Endodermal cell (in vitro differentiated cells): ENCODE measurements around the gene WDFY1. TPM values are rescaled to one million over a fixed set of nuclear protein-coding genes. Genes with fewer than 3 reads are reported as not detected.

Source experiments
- DNase-seq: peaks from one replicate; pipeline ENCODE4 v3.0.0-alpha.2; 2017
- H3K27ac ChIP-seq: 2 replicates; pipeline ENCODE4 v1.5.1; 2013; ENCODE audit warnings: mild to moderate bottlenecking, low read depth, low read length, moderate library complexity
- H3K27me3 ChIP-seq: 2 replicates; pipeline ENCODE4 v1.6.1; 2013; ENCODE audit warnings: mild to moderate bottlenecking, low read length, moderate library complexity; ENCODE audit not compliant: insufficient read depth, control insufficient read depth, poor library complexity, severe bottlenecking
- H3K36me3 ChIP-seq: 2 replicates; pipeline ENCODE4 v1.7.0; 2013; ENCODE audit warnings: mild to moderate bottlenecking, low read length, moderate library complexity; ENCODE audit not compliant: control insufficient read depth, insufficient read depth
- H3K4me1 ChIP-seq: one replicate; pipeline ENCODE4 v1.7.0; 2013; ENCODE audit warnings: low read length; ENCODE audit not compliant: control insufficient read depth, insufficient read depth
- H3K4me3 ChIP-seq: 2 replicates; pipeline ENCODE4 v1.5.1; 2013; ENCODE audit warnings: mild to moderate bottlenecking, low read length, moderate library complexity
- H3K9ac ChIP-seq: 2 replicates; pipeline ENCODE4 v1.6.1; 2013; ENCODE audit warnings: mild to moderate bottlenecking, low read length, moderate library complexity; ENCODE audit not compliant: poor library complexity, severe bottlenecking; ENCODE audit errors: extremely low read depth
- H3K9me3 ChIP-seq: 2 replicates; pipeline ENCODE4 v1.6.1; 2013; ENCODE audit warnings: mild to moderate bottlenecking, low read length, moderate library complexity; ENCODE audit not compliant: control insufficient read depth
- H3K27ac Mint-ChIP-seq: 2 replicates; pipeline ENCODE4 v1.8.0; 2020; ENCODE audit warnings: mixed read lengths
- H3K27me3 Mint-ChIP-seq: 2 replicates; pipeline ENCODE4 v1.8.0; 2021; ENCODE audit warnings: mild to moderate bottlenecking, mixed read lengths; ENCODE audit not compliant: insufficient read depth
- H3K36me3 Mint-ChIP-seq: 2 replicates; pipeline ENCODE4 v1.8.0; 2020; ENCODE audit warnings: low read depth, mixed read lengths
- H3K4me1 Mint-ChIP-seq: 2 replicates; pipeline ENCODE4 v1.8.0; 2020; ENCODE audit warnings: mixed read lengths
- H3K4me3 Mint-ChIP-seq: 2 replicates; pipeline ENCODE4 v1.8.0; 2020; ENCODE audit warnings: mild to moderate bottlenecking, moderate library complexity, mixed read lengths
- H3K9me3 Mint-ChIP-seq: 2 replicates; pipeline ENCODE4 v1.8.0; 2020; ENCODE audit warnings: mild to moderate bottlenecking, mixed read lengths
- WGBS, 2 experiments: methylation state at CpG; one replicate each; pipeline versions ENCODE4 v1.1.5 to v1.1.7; 2013; ENCODE audit warnings: missing lambda C conversion rate in 2 of 2, mixed read lengths in 1 of 2; ENCODE audit not compliant: insufficient coverage in 1 of 2, insufficient read length in 1 of 2; 5-methylcytosine and 5-hydroxymethylcytosine counted together
- total RNA-seq, 2 donors: library from RNA; stranded (reverse); fragmentation: NEBNext Ultra II Directional in 1 of 2; extraction: Animal tissue kit (Norgen Biotek cat#: 25700) in 1 of 2; gene quantifications; 2 replicates in 1 of 2; 3 replicates in 1 of 2; pipeline ENCODE4 v1.2.1, GENCODE V29; 2021
- TF ChIP-seq, protein P1 (sequence below): fragments of 200-600 bp; sonication (generic); conservative IDR thresholded peaks from 2 replicates; pipeline ENCODE4 v1.5.0; 2021; ENCODE audit warnings: antibody characterized with exemption, mild to moderate bottlenecking

The WDFY1 gene
- total RNA-seq, 2 donors from 2014 or later: 61.9 to 69.7 TPM

GRCh38 chr2:223929571-223930102, 15.5 kb downstream of the WDFY1 start:
- Histone ChIP-seq H3K9ac (no peak overlapping the region), H3K27me3 (no peaks in the 10 kb centered on the region), H3K9me3 (peaks cover 36% of the 10 kb centered on the region), H3K4me1 (no peaks in the 10 kb centered on the region), H3K36me3 (peaks cover 20% of the 10 kb centered on the region), H3K27ac (no peak overlapping the region), H3K4me3 (no peak overlapping the region)
- H3K9me3 Mint-ChIP-seq: peaks cover 9% of the 10 kb centered on the region
- no peaks in the 10 kb centered on the region for H3K27me3 Mint-ChIP-seq
- no peak overlapping the region for H3K27ac Mint-ChIP-seq
- peaks cover 16% of the 10 kb centered on the region for H3K4me1 Mint-ChIP-seq
- TF ChIP-seq, protein P1, sequence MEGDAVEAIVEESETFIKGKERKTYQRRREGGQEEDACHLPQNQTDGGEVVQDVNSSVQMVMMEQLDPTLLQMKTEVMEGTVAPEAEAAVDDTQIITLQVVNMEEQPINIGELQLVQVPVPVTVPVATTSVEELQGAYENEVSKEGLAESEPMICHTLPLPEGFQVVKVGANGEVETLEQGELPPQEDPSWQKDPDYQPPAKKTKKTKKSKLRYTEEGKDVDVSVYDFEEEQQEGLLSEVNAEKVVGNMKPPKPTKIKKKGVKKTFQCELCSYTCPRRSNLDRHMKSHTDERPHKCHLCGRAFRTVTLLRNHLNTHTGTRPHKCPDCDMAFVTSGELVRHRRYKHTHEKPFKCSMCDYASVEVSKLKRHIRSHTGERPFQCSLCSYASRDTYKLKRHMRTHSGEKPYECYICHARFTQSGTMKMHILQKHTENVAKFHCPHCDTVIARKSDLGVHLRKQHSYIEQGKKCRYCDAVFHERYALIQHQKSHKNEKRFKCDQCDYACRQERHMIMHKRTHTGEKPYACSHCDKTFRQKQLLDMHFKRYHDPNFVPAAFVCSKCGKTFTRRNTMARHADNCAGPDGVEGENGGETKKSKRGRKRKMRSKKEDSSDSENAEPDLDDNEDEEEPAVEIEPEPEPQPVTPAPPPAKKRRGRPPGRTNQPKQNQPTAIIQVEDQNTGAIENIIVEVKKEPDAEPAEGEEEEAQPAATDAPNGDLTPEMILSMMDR: no peak
- peaks cover 31% of the 10 kb centered on the region for H3K36me3 Mint-ChIP-seq
- 82 to 100% methylated on average over 3 to 4 of the region's 4 CpGs for WGBS, 2 experiments
- DNase-seq: no peak
- H3K4me3 Mint-ChIP-seq: no peak overlapping the region

DNA sequence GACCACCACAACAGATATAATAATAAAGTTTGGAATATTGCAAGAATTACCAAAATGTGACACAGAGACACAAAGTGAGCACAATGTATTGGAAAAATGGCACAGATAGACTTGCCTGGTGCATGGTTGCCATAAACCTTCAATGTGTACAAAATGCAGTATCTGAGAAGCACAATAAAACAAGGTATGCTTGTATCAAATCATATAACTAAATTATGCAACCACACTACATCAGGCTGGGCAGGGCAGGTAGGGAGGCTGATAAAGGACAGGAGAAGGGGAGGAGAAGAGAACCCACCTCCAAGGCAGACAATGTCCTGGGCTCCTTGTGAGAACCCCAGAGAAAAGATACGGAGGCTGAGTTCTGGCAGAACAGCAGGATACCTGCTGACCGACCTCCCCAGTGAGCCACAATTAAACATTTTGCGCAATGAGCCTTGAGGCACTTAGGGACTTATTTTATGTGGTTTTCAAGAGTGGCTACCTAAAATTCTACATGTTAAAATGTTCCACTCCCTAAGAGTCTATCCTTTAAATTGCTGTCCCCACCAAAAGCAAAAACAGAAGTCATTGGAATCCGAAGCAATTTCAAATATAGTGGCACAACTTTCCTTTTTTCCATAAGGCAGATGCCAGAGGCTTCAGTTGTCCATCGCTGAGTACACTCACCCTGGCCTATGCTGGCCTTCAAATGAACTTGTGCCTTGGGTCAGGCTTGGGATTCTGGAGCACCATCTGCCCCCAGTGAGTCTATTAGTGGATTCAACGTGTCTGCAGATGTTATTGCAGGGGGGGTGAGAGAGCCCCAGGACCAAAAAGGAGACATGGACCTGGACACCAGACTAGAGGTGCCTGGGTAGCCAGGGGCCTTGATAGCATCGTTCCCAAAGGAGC, 16.8 kb downstream of the WDFY1 start:
- Histone ChIP-seq H3K27me3 (no peaks in the 10 kb centered on the region), H3K36me3 (peaks cover 20% of the 10 kb centered on the region), H3K27ac (no peak overlapping the region), H3K4me1 (no peaks in the 10 kb centered on the region), H3K9me3 (peaks cover 41% of the 10 kb centered on the region), H3K4me3 (no peak overlapping the region), H3K9ac (no peak overlapping the region)
- DNase-seq: no peak
- H3K27me3 Mint-ChIP-seq: no peaks in the 10 kb centered on the region
- H3K9me3 Mint-ChIP-seq: peaks cover 9% of the 10 kb centered on the region
- peaks cover 40% of the 10 kb centered on the region for H3K36me3 Mint-ChIP-seq
- 93 to 100% methylated on average over 4 to 7 of the region's 7 CpGs for WGBS, 2 experiments
- H3K4me3 Mint-ChIP-seq: no peak overlapping the region
- TF ChIP-seq, protein P1: no peak
- H3K27ac Mint-ChIP-seq: no peak overlapping the region
- peaks cover 16% of the 10 kb centered on the region for H3K4me1 Mint-ChIP-seq

DNA sequence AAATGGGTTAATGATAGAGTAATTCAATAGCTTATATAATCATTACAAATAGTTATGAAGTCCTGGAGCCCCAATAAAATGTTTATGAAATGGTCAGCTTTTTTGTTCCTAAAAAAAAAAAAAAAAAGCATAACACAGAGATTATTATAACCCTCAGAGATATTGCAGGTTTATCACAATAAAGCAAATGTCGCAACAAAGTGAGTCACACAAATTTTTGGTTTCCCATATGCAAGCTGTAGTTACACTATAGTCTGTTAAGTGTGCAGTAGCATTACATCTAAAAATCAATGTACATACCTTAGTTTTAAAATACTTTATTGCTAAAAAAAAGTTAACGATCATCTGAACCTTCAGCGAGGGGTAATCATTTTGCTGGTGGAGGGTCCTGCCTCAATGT, 20.0 kb downstream of the WDFY1 start:
- 100% methylated on average over 1 to 3 of the region's 3 CpGs for WGBS, 2 experiments
- Histone ChIP-seq H3K9ac (no peak overlapping the region), H3K4me1 (no peaks in the 10 kb centered on the region), H3K9me3 (peaks cover 41% of the 10 kb centered on the region), H3K27ac (no peak overlapping the region), H3K4me3 (no peak overlapping the region), H3K36me3 (peaks cover 16% of the 10 kb centered on the region), H3K27me3 (no peaks in the 10 kb centered on the region)
- TF ChIP-seq, protein P1: no peak
- Mint-ChIP-seq H3K27me3 (no peaks in the 10 kb centered on the region), H3K4me3 (no peak overlapping the region), H3K27ac (no peak overlapping the region), H3K9me3 (peaks cover 9% of the 10 kb centered on the region), H3K36me3 (peaks cover 47% of the 10 kb centered on the region), H3K4me1 (peaks cover 15% of the 10 kb centered on the region)
- no peak for DNase-seq
